ENCODE measurements around the gene SH2B2. TPM values are rescaled to one million over a fixed set of nuclear protein-coding genes. Genes with fewer than 3 reads are reported as not detected.

SH2B2 gene
- total and polyA plus RNA-seq, 3 donors from 2014 or later = 4.6 to 26.6 (median 22.8) TPM

DNA sequence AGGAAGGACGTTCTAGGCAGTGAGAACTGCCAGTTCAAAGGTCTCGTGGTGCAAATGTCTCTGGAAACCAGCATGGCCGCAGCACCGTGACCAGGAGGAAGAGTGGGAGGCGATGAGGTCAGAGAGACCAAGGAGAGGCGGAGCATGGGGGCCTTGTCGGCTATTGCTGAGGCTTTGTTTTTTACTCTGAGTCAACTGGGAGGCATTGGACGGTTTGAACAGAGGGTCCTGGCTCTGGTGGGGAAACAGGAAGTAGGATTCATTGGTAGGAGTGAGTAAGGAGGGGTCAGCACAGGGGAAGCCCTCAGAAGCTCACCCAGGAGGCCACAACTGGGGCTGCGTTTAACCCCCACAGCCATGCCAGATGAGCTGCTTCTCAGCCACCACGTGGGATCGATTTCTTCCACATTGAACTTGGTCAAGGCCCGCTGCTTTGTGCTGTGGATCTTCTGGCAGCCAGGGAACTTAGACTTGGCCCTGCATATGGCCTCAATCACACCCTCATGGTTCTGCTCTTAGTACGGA, 22.2 kb upstream of the SH2B2 start:
- H3K4me1 ChIP-seq = no peaks in the 10 kb centered on the region
- no peak overlapping the region for H3K27ac ChIP-seq
- no peaks in the 10 kb centered on the region for H3K36me3 ChIP-seq (ENCODE audit: low read depth, missing control alignments)
- WGBS, 2 donors = 58 to 69% methylated on average over 8 to 13 of the region's 13 CpGs
- no peaks in the 10 kb centered on the region for H3K9me3 ChIP-seq
- no peak overlapping the region for H3K4me3 ChIP-seq
- no peak for DNase-seq
- no peaks in the 10 kb centered on the region for H3K27me3 ChIP-seq
- no peak for TF ChIP-seq POLR2A (IDR thresholded peaks at IDR 0.05)
- TF ChIP-seq, protein P1, sequence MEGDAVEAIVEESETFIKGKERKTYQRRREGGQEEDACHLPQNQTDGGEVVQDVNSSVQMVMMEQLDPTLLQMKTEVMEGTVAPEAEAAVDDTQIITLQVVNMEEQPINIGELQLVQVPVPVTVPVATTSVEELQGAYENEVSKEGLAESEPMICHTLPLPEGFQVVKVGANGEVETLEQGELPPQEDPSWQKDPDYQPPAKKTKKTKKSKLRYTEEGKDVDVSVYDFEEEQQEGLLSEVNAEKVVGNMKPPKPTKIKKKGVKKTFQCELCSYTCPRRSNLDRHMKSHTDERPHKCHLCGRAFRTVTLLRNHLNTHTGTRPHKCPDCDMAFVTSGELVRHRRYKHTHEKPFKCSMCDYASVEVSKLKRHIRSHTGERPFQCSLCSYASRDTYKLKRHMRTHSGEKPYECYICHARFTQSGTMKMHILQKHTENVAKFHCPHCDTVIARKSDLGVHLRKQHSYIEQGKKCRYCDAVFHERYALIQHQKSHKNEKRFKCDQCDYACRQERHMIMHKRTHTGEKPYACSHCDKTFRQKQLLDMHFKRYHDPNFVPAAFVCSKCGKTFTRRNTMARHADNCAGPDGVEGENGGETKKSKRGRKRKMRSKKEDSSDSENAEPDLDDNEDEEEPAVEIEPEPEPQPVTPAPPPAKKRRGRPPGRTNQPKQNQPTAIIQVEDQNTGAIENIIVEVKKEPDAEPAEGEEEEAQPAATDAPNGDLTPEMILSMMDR (IDR thresholded peaks at IDR 0.05) = no peak
- intact Hi-C loops (cut with DNase I; ENCODE audit: low total_unique reads) = loop anchor here (10.0 kb wide), 1 partner anchor 720 kb away; no protein-coding TSS in a partner anchor

- no peak for TF ChIP-seq POLR2A (IDR thresholded peaks at IDR 0.05)
- TF ChIP-seq, protein P1 (IDR thresholded peaks at IDR 0.05) = no peak
- Histone ChIP-seq H3K4me3 (no peak overlapping the region), H3K27ac (no peak overlapping the region), H3K36me3 (ENCODE audit: low read depth, missing control alignments) (no peaks in the 10 kb centered on the region), H3K9me3 (no peaks in the 10 kb centered on the region), H3K4me1 (no peaks in the 10 kb centered on the region), H3K27me3 (no peaks in the 10 kb centered on the region)
- intact Hi-C loops (cut with DNase I; ENCODE audit: low total_unique reads) = loop anchor here (10.0 kb wide), 1 partner anchor 722 kb away; no protein-coding TSS in a partner anchor
- DNase-seq = no peak
- WGBS, 2 donors = 83 to 87% methylated on average over 14 of the region's 14 CpGs
Measured at GRCh38 chr7:102266541-102266940, 20.1 kb upstream of the SH2B2 start.

- no peak for TF ChIP-seq POLR2A (IDR thresholded peaks at IDR 0.05)
- TF ChIP-seq, protein P1 (IDR thresholded peaks at IDR 0.05) = no peak
- H3K4me1 ChIP-seq = no peaks in the 10 kb centered on the region
- H3K27me3 ChIP-seq = no peaks in the 10 kb centered on the region
- H3K27ac ChIP-seq = no peak overlapping the region
- H3K36me3 ChIP-seq (ENCODE audit: low read depth, missing control alignments) = no peaks in the 10 kb centered on the region
- H3K9me3 ChIP-seq = no peaks in the 10 kb centered on the region
- DNase-seq = no peak
- intact Hi-C loops (cut with DNase I; ENCODE audit: low total_unique reads) = loop anchor here (10.0 kb wide), 1 partner anchor 724 kb away; no protein-coding TSS in a partner anchor
- 89 to 95% methylated on average over 10 of the region's 10 CpGs for WGBS, 2 donors
- no peak overlapping the region for H3K4me3 ChIP-seq
Measured at GRCh38 chr7:102268635-102269034, 18.0 kb upstream of the SH2B2 start.

GRCh38 chr7:102270178-102270887, 16.3 kb upstream of the SH2B2 start:
- no peak for DNase-seq
- Histone ChIP-seq H3K36me3 (ENCODE audit: low read depth, missing control alignments) (no peaks in the 10 kb centered on the region), H3K27me3 (no peaks in the 10 kb centered on the region), H3K9me3 (no peaks in the 10 kb centered on the region), H3K4me3 (no peak overlapping the region), H3K27ac (no peak overlapping the region), H3K4me1 (no peaks in the 10 kb centered on the region)
- 75 to 81% methylated on average over 12 to 13 of the region's 13 CpGs for WGBS, 2 donors
- TF ChIP-seq POLR2A (IDR thresholded peaks at IDR 0.05) = no peak
- TF ChIP-seq, protein P1 (IDR thresholded peaks at IDR 0.05) = no peak
- intact Hi-C loops (cut with DNase I; ENCODE audit: low total_unique reads) = no loop called here
